H9 (cell line): Measurements from ENCODE around the gene SURF1. TPM values are rescaled to one million over a fixed set of nuclear protein-coding genes. Genes with fewer than 3 reads are reported as not detected.
A peak's percentile ranks its signal among the peaks of the same experiment; 100 is the strongest.

Experiments
- DNase-seq: peaks from one replicate; pipeline ENCODE4 v3.0.0-alpha.2; 2017
- H2AFZ ChIP-seq: one replicate; pipeline ENCODE4 v1.6.1; 2013; ENCODE audit warnings: mild to moderate bottlenecking, low read length, control low read depth, moderate library complexity
- H2AK5ac ChIP-seq: 2 replicates; pipeline ENCODE4 v1.6.1; 2013; ENCODE audit warnings: low read length, control low read depth, mixed read lengths; ENCODE audit not compliant: insufficient read length
- H2BK120ac ChIP-seq: one replicate; pipeline ENCODE4 v1.6.1; 2013; ENCODE audit warnings: low read depth, mild to moderate bottlenecking, low read length, control low read depth, inconsistent platforms; ENCODE audit not compliant: poor library complexity, severe bottlenecking
- H2BK12ac ChIP-seq: 2 replicates; pipeline ENCODE4 v1.6.1; 2013; ENCODE audit warnings: low read length, control low read depth, mixed read lengths, low read depth; ENCODE audit not compliant: insufficient read length
- H2BK15ac ChIP-seq: 2 replicates; pipeline ENCODE4 v1.6.1; 2013; ENCODE audit warnings: low read depth, low read length, control low read depth
- H2BK20ac ChIP-seq: one replicate; pipeline ENCODE4 v1.6.1; 2013; ENCODE audit warnings: low read depth, mild to moderate bottlenecking, low read length, control low read depth, inconsistent platforms; ENCODE audit not compliant: poor library complexity, severe bottlenecking
- H2BK5ac ChIP-seq: 2 replicates; pipeline ENCODE4 v1.6.1; 2013; ENCODE audit warnings: low read length, control low read depth, mixed read lengths; ENCODE audit not compliant: insufficient read length
- H3K14ac ChIP-seq: 2 replicates; pipeline ENCODE4 v1.6.1; 2013; ENCODE audit warnings: low read length, control low read depth; ENCODE audit not compliant: insufficient read depth
- H3K18ac ChIP-seq: 2 replicates; pipeline ENCODE4 v1.6.1; 2013; ENCODE audit warnings: low read depth, mild to moderate bottlenecking, mixed read lengths, low read length, control low read depth; ENCODE audit not compliant: insufficient read length
- H3K23ac ChIP-seq: 2 replicates; pipeline ENCODE4 v1.6.1; 2013; ENCODE audit warnings: low read length, control low read depth, mixed read lengths, low read depth; ENCODE audit not compliant: insufficient read length
- H3K23me2 ChIP-seq: 2 replicates; pipeline ENCODE4 v1.6.1; 2013; ENCODE audit warnings: low read depth, mild to moderate bottlenecking, mixed read lengths, low read length, control low read depth; ENCODE audit not compliant: insufficient read length, poor library complexity, severe bottlenecking
- H3K27ac ChIP-seq: 2 replicates; pipeline ENCODE4 v1.5.1; 2013; ENCODE audit warnings: low read length, control low read depth, mixed read lengths, low read depth; ENCODE audit not compliant: insufficient read length
- H3K27me3 ChIP-seq: 2 replicates; pipeline ENCODE4 v1.6.1; 2013; ENCODE audit warnings: low read length, control low read depth, inconsistent platforms; ENCODE audit not compliant: insufficient read depth
- H3K4ac ChIP-seq: 2 replicates; pipeline ENCODE4 v1.6.1; 2013; ENCODE audit warnings: low read depth, mild to moderate bottlenecking, control low read depth, inconsistent platforms, low read length, moderate library complexity
- H3K4me1 ChIP-seq: 2 replicates; pipeline ENCODE4 v1.6.1; 2013; ENCODE audit warnings: low read length, control low read depth, inconsistent platforms; ENCODE audit not compliant: insufficient read depth
- H3K4me2 ChIP-seq: 2 replicates; pipeline ENCODE4 v1.6.1; 2013; ENCODE audit warnings: low read length, control low read depth, mixed read lengths; ENCODE audit not compliant: insufficient read length, insufficient read depth
- H3K56ac ChIP-seq: 2 replicates; pipeline ENCODE4 v1.6.1; 2013; ENCODE audit warnings: low read depth, mild to moderate bottlenecking, mixed read lengths, low read length, control low read depth; ENCODE audit not compliant: insufficient read length
- H3K79me1 ChIP-seq: 2 replicates; pipeline ENCODE4 v1.6.1; 2013; ENCODE audit warnings: low read depth, mild to moderate bottlenecking, moderate library complexity, low read length, control low read depth, inconsistent platforms; ENCODE audit not compliant: insufficient read depth, poor library complexity, severe bottlenecking
- H3K79me2 ChIP-seq: 2 replicates; pipeline ENCODE4 v1.6.1; 2013; ENCODE audit warnings: low read length, control low read depth, inconsistent platforms; ENCODE audit not compliant: insufficient read depth
- H3K9ac ChIP-seq: 2 replicates; pipeline ENCODE4 v1.6.1; 2013; ENCODE audit warnings: low read length, control low read depth, mixed read lengths; ENCODE audit not compliant: insufficient read length; ENCODE audit errors: extremely low read depth
- H3K9me3 ChIP-seq: one replicate; pipeline ENCODE4 v1.6.1; 2013; ENCODE audit warnings: low read depth, low read length, inconsistent platforms; ENCODE audit not compliant: control insufficient read depth
- H3T11ph ChIP-seq: one replicate; pipeline ENCODE4 v1.6.1; 2013; ENCODE audit warnings: mild to moderate bottlenecking, low read length, control low read depth, inconsistent platforms
- H4K20me1 ChIP-seq: one replicate; pipeline ENCODE4 v1.6.1; 2013; ENCODE audit not compliant: control insufficient read depth, insufficient read length, insufficient read depth
- H4K5ac ChIP-seq: 2 replicates; pipeline ENCODE4 v1.6.1; 2013; ENCODE audit warnings: low read depth, mild to moderate bottlenecking, mixed read lengths, low read length, control low read depth; ENCODE audit not compliant: insufficient read length
- H4K8ac ChIP-seq: replicated peaks from 2 replicates; pipeline ENCODE4 v1.6.1; 2013; ENCODE audit warnings: low read length, control low read depth, mixed read lengths, low read depth; ENCODE audit not compliant: insufficient read length
- H4K91ac ChIP-seq: 2 replicates; pipeline ENCODE4 v1.6.1; 2013; ENCODE audit warnings: low read depth, mild to moderate bottlenecking, moderate library complexity, mixed read lengths, low read length, control low read depth; ENCODE audit not compliant: insufficient read length
- H3K27ac Mint-ChIP-seq, 3 experiments: 2 replicates in 2 of 3; 3 replicates in 1 of 3; pipeline ENCODE4 v1.8.0; 2020 to 2021; ENCODE audit warnings: mixed read lengths in 3 of 3, mild to moderate bottlenecking in 1 of 3, moderate library complexity in 1 of 3
- H3K27me3 Mint-ChIP-seq: 2 replicates; pipeline ENCODE4 v1.8.0; 2021; ENCODE audit warnings: low read depth, mild to moderate bottlenecking, moderate library complexity, mixed read lengths
- H3K36me3 Mint-ChIP-seq, 3 experiments: 2 replicates in 2 of 3; 3 replicates in 1 of 3; pipeline ENCODE4 v1.8.0; 2020 to 2021; ENCODE audit warnings: low read depth in 3 of 3, mixed read lengths in 3 of 3; ENCODE audit not compliant: insufficient read depth in 1 of 3
- H3K4me1 Mint-ChIP-seq, 2 experiments: 2 replicates each; pipeline ENCODE4 v1.8.0; 2020; ENCODE audit warnings: mixed read lengths in 2 of 2
- H3K4me3 Mint-ChIP-seq, 2 experiments: 2 replicates in 1 of 2; 3 replicates in 1 of 2; pipeline ENCODE4 v1.8.0; 2020 to 2021; ENCODE audit warnings: mild to moderate bottlenecking in 2 of 2, mixed read lengths in 2 of 2, moderate library complexity in 1 of 2
- H3K9me3 Mint-ChIP-seq, 2 experiments: 2 replicates in 1 of 2; 3 replicates in 1 of 2; pipeline ENCODE4 v1.8.0; 2020; ENCODE audit warnings: mild to moderate bottlenecking in 2 of 2, mixed read lengths in 2 of 2, moderate library complexity in 1 of 2
- WGBS: extraction: QIAGEN DNeasy Blood & Tissue Kit; methylation state at CpG from one replicate; pipeline ENCODE4 v1.1.7; 2013; ENCODE audit warnings: missing lambda C conversion rate, low lambda C conversion rate, mixed read lengths; ENCODE audit not compliant: insufficient read length; ENCODE audit errors: extremely low coverage; 5-methylcytosine and 5-hydroxymethylcytosine counted together
- total RNA-seq: library from RNA; stranded (reverse); gene quantifications from 2 replicates; pipeline ENCODE4 v1.2.1, GENCODE V29; 2021
- TF ChIP-seq, protein P1 (sequence below): fragments of 200-600 bp; sonication (generic); conservative IDR thresholded peaks from 3 replicates; pipeline ENCODE4 v1.8.0; 2021; ENCODE audit warnings: antibody characterized with exemption, mild to moderate bottlenecking

The SURF1 gene
- total RNA-seq, 1 experiment from 2014 or later: 43.3 TPM

DNA sequence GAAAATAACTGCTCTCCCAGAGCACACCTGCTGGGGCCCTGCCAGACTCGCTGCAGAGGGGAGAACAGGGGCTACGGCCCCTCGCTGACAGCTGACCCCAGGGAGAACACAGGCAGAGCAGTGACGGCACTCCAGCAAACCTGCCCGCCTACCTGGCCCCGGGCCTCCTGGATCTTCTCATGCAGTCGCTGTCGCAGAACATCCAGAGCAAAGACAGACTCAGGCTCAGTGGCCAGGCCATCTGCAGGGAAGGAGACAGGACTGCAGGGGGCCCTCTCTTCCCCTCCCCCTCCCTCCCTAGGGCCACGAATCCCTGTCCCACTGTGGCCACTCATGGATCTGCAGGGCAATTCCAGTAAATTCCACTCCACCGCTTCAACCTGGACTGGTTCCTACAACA lies 22.7 kb downstream of the SURF1 start:
- Histone ChIP-seq H2BK12ac (no peak overlapping the region), H2BK120ac (no peak overlapping the region), H3K23me2 (peaks cover 3% of the 10 kb centered on the region), H2BK20ac (no peak overlapping the region), H3K9me3 (no peaks in the 10 kb centered on the region), H3K23ac (no peak overlapping the region), H4K20me1 (no peaks in the 10 kb centered on the region), H3K18ac (no peak overlapping the region), H3K4me1 (no peaks in the 10 kb centered on the region), H3K4me2 (no peak overlapping the region), H3T11ph (no peak overlapping the region), H2AK5ac (no peak overlapping the region), H3K27ac (no peak overlapping the region), H4K5ac (no peak overlapping the region), H3K14ac (no peak overlapping the region), H3K9ac (no peak overlapping the region), H3K79me2 (peaks cover 3% of the 10 kb centered on the region; the same call in 1 of the 2 replicates), H3K4ac (no peak overlapping the region), H3K79me1 (no peaks in the 10 kb centered on the region), H2BK15ac (no peak overlapping the region), H3K56ac (no peak overlapping the region), H4K8ac (no peak overlapping the region), H3K27me3 (no peaks in the 10 kb centered on the region), H2AFZ (no peak overlapping the region), H2BK5ac (no peak overlapping the region), H4K91ac (no peak overlapping the region)
- H3K27ac Mint-ChIP-seq: peak overlapping the region in 1 of 3 experiments; percentile 85; a peak in 1 of 7 replicates
- H3K9me3 Mint-ChIP-seq: peaks cover 6 to 9% of the 10 kb centered on the region in 2 experiments
- no peaks in the 10 kb centered on the region; the same call in none of the 2 replicates for H3K27me3 Mint-ChIP-seq
- peaks cover 18 to 22% of the 10 kb centered on the region in 2 experiments for H3K4me1 Mint-ChIP-seq
- peaks cover 34 to 67% (median 56%) of the 10 kb centered on the region in 3 experiments for H3K36me3 Mint-ChIP-seq
- peak overlapping the region; percentile 98; a peak in 4 of 5 replicates for H3K4me3 Mint-ChIP-seq
- peak; percentile 27 for DNase-seq
- TF ChIP-seq, protein P1, sequence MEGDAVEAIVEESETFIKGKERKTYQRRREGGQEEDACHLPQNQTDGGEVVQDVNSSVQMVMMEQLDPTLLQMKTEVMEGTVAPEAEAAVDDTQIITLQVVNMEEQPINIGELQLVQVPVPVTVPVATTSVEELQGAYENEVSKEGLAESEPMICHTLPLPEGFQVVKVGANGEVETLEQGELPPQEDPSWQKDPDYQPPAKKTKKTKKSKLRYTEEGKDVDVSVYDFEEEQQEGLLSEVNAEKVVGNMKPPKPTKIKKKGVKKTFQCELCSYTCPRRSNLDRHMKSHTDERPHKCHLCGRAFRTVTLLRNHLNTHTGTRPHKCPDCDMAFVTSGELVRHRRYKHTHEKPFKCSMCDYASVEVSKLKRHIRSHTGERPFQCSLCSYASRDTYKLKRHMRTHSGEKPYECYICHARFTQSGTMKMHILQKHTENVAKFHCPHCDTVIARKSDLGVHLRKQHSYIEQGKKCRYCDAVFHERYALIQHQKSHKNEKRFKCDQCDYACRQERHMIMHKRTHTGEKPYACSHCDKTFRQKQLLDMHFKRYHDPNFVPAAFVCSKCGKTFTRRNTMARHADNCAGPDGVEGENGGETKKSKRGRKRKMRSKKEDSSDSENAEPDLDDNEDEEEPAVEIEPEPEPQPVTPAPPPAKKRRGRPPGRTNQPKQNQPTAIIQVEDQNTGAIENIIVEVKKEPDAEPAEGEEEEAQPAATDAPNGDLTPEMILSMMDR: no peak; the same call in 2 of the 3 replicates
- WGBS: no CpG with 5 or more reads among the region's 10 CpGs
